Activated CD4-positive, alpha-beta T cell treated with anti-CD3 and anti-CD28 coated beads, Interleukin-2, amount 10 ng/mL, durations not matched to agents 24 days and 14 days (primary cell): ENCODE measurements around the gene SLC12A3. TPM values are rescaled to one million over a fixed set of nuclear protein-coding genes. Genes with fewer than 3 reads are reported as not detected.

Experiments
- DNase-seq: peaks from one replicate; pipeline ENCODE4 v3.0.0; 2022
- H3K27ac Mint-ChIP-seq: one replicate; pipeline ENCODE4 v1.8.0; 2022; ENCODE audit warnings: mild to moderate bottlenecking, mixed read lengths
- H3K27me3 Mint-ChIP-seq: one replicate; pipeline ENCODE4 v1.8.0; 2022; ENCODE audit warnings: mixed read lengths
- H3K36me3 Mint-ChIP-seq: one replicate; pipeline ENCODE4 v1.8.0; 2022; ENCODE audit warnings: low read depth, mild to moderate bottlenecking, mixed read lengths
- H3K4me1 Mint-ChIP-seq: one replicate; pipeline ENCODE4 v1.8.0; 2021; ENCODE audit warnings: mixed read lengths
- H3K4me3 Mint-ChIP-seq: one replicate; pipeline ENCODE4 v1.8.0; 2022; ENCODE audit warnings: mild to moderate bottlenecking, moderate library complexity, mixed read lengths
- H3K9me3 Mint-ChIP-seq: one replicate; pipeline ENCODE4 v1.8.0; 2021; ENCODE audit warnings: mixed read lengths
- intact Hi-C: fragments of 100-400 bp; cut with micrococcal nuclease; formaldehyde crosslinking; loops from one replicate; pipeline ENCODE4 v1.15.1; 2023
- total RNA-seq: library from RNA; stranded (reverse); gene quantifications from 2 replicates; pipeline ENCODE4 v1.2.3, GENCODE V29; 2022

Gene SLC12A3
- total RNA-seq, 1 donor from 2014 or later = not detected

DNA sequence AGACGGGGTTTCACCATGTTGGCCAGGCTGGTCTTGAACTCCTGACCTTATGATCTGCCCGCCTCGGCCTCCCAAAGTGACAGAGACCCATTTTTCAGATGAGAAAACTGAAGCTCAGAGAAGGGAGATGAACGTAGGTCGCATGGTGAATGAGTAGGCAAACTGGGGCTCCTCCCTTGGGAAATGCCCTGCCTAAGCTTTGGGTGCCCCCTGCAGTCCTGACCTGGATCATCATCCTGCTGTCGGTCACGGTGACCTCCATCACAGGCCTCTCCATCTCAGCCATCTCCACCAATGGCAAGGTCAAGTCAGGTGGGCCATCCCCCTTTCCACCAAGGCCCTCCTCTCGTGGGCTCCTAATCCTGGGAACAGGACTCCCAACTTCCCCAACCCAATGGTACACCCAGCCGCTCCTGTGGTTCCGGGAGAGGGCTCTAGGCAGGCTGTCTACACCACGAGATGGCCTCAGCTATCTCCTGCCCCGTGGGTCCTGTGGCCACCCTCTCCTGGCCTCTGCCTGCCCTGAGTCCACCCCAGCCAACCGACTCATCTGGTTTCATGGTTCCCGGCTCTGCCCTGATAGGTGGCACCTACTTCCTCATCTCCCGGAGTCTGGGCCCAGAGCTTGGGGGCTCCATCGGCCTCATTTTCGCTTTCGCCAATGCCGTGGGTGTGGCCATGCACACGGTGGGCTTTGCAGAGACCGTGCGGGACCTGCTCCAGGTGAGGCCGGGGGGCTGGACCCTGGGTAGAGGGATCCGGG, 4.7 kb downstream of the SLC12A3 start:
- no peak overlapping the region for H3K27ac Mint-ChIP-seq
- H3K4me3 Mint-ChIP-seq = no peak overlapping the region
- peaks cover 7% of the 10 kb centered on the region for H3K4me1 Mint-ChIP-seq
- DNase-seq = peak; percentile 78
- H3K36me3 Mint-ChIP-seq = no peaks in the 10 kb centered on the region
- H3K27me3 Mint-ChIP-seq = no peaks in the 10 kb centered on the region
- no peaks in the 10 kb centered on the region for H3K9me3 Mint-ChIP-seq
- intact Hi-C loops = loop anchor here (10.0 kb wide), 1 partner anchor 295 kb away; no protein-coding TSS in a partner anchor

DNA sequence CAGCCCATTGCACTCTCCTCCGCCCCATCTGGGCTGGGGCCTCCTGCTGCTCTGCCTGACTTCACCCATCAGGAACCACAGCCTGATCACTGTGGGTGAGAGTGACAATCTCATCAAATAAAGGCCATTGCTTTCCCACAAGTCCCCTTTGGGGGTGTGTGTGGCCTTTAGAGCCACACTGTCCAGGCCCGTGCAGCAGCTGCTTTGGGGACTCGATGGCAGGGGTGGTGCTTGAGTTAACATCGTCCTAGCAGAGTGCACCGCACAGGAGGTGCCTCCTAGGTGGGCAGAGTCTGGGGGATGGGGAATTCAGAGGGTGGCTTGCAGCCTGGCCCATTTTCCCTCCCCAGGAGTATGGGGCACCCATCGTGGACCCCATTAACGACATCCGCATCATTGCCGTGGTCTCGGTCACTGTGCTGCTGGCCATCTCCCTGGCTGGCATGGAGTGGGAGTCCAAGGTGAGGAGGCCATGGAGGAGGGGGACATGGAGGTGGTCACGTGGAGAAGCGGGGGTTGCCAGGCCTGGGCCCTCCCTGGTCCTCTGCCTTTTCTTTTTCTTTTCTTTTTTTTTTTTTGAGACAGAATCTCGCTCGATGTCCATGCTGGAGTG, 5.4 kb downstream of the SLC12A3 start:
- H3K36me3 Mint-ChIP-seq = no peaks in the 10 kb centered on the region
- no peak overlapping the region for H3K4me3 Mint-ChIP-seq
- no peak overlapping the region for H3K27ac Mint-ChIP-seq
- H3K27me3 Mint-ChIP-seq = no peaks in the 10 kb centered on the region
- DNase-seq = no peak
- intact Hi-C loops = no loop called here
- no peaks in the 10 kb centered on the region for H3K9me3 Mint-ChIP-seq
- H3K4me1 Mint-ChIP-seq = peaks cover 7% of the 10 kb centered on the region

DNA sequence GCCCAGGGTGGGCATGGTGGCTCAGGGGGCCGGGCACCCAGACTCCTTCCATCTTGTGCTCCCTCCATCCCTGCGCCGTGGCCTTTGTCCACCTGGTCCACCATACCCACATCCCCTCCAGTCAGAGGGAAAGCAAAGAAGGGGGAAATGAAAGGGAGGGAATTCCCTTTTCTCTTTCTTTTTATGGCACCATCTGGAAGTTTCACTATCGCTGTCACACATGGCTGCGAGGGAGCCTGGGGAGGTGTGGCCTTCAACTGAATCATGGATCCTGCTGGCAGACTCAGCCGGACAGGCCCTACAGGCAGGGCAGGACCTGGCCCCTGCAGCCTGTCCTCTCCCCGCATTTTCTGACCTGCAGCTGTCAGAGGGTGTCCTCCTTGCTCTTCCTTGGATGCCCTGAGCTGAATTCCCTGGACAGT, 6.2 kb downstream of the SLC12A3 start:
- H3K27ac Mint-ChIP-seq = no peak overlapping the region
- no peak overlapping the region for H3K4me3 Mint-ChIP-seq
- H3K36me3 Mint-ChIP-seq = no peaks in the 10 kb centered on the region
- intact Hi-C loops = no loop called here
- no peaks in the 10 kb centered on the region for H3K9me3 Mint-ChIP-seq
- no peaks in the 10 kb centered on the region for H3K27me3 Mint-ChIP-seq
- DNase-seq = no peak
- peaks cover 7% of the 10 kb centered on the region for H3K4me1 Mint-ChIP-seq

DNA sequence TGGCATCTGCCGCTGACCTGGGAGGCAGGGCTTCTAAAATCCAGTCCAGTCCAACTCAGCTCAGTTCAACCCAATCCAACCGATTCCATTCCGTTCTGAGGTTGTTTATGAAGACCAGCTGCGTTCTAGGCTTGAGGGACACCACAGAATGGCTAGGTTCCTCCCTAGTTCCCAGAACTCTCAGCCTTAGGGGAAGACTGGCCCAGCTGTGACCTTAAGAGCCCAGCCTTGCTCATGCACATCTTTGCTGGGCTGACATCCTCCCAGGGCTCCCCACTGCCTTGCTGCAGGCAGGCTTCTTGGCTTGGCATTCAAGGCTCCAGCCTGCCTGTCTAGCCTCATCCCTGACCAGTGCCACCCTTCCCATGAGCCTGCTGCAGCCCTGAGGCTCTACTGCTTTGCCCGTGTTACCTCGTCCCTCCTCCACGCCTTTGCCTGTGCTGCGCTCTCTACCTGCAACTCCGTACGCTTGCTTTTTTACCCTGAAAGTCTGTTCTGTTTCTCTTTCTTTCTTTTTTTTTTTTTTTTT, 7.9 kb downstream of the SLC12A3 start:
- Mint-ChIP-seq H3K27me3 (no peaks in the 10 kb centered on the region), H3K4me3 (no peak overlapping the region), H3K27ac (no peak overlapping the region), H3K4me1 (peaks cover 2% of the 10 kb centered on the region), H3K9me3 (no peaks in the 10 kb centered on the region), H3K36me3 (no peaks in the 10 kb centered on the region)
- intact Hi-C loops = no loop called here
- DNase-seq = no peak

DNA sequence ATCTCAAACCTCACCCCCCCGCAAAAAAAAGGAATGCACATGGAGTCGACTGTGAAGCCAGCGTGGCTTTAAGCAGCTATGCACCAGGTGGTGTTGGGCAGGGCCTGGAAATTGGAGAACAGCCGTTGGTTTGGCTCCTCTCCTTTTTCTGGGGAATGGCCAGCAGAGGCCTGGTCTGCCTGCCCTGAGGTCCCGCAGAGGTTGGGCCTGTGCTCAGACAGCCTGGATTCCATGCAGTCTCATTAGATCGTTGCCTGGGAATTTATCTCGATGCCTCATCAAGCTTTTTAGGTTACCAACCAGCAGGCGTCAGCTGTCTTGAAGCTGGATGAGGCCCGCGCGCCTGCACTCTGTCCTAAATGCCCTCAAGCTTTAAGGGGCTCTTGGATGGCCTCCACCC, 9.8 kb downstream of the SLC12A3 start:
- H3K36me3 Mint-ChIP-seq = no peaks in the 10 kb centered on the region
- peaks cover 1% of the 10 kb centered on the region for H3K4me1 Mint-ChIP-seq
- DNase-seq = no peak
- H3K4me3 Mint-ChIP-seq = no peak overlapping the region
- H3K27ac Mint-ChIP-seq = no peak overlapping the region
- intact Hi-C loops = no loop called here
- H3K27me3 Mint-ChIP-seq = no peaks in the 10 kb centered on the region
- H3K9me3 Mint-ChIP-seq = no peaks in the 10 kb centered on the region

DNA sequence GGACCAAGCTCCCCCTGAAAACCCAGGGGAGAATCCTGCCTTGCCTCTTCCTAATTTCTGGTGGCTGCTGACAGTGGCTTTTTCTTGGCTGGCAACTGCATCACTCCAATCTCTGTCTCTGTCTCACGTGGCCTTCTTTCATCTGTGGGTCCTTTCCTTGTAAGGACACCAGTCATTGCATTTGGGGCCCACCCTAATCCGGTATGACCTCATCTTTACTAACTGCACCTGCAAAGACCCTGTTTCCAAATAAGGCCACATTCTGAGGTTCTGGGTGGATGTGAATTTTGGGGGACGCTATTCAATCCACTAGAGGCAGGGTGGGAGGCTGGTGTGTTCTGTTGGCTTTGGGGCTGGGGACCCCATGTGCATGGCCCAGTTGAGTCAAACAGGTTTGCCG, 11.0 kb downstream of the SLC12A3 start:
- intact Hi-C loops = no loop called here
- no peaks in the 10 kb centered on the region for H3K9me3 Mint-ChIP-seq
- H3K4me1 Mint-ChIP-seq = no peaks in the 10 kb centered on the region
- no peaks in the 10 kb centered on the region for H3K27me3 Mint-ChIP-seq
- no peak overlapping the region for H3K27ac Mint-ChIP-seq
- no peak for DNase-seq
- H3K36me3 Mint-ChIP-seq = no peaks in the 10 kb centered on the region
- no peak overlapping the region for H3K4me3 Mint-ChIP-seq

DNA sequence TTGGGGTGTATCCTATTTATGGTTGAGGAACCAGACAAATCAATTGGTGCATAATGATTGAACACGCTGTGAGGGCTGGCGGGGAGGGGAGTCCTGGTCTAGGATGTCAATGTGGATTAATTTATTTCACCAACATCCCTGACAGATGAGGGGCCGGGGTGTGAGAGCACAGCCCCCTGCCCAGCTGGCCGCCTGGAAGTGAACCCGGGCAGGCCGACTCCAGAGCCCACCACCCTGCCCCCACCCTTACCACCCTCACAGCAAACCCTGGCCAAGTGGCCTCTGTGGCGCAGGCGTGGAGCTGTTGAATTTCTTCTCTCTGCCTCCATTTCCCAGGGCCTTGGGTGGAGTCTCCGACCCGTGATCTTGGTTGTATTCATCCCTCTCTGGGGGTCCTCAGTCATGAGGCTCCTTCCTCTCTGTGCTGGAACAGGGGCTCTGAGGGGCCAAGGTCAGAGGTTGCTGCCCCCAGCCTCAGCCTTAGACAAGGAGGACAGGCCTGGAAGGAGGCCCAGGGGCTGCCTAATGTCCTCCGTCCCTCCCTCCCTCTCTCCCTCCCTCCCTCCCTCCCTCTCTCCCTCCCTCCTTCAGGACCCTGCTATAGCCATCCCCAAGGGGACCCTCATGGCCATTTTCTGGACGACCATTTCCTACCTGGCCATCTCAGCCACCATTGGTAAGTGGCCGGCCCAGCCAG, 12.6 kb downstream of the SLC12A3 start:
- Mint-ChIP-seq H3K4me1 (no peaks in the 10 kb centered on the region), H3K27me3 (no peaks in the 10 kb centered on the region), H3K4me3 (no peak overlapping the region), H3K36me3 (no peaks in the 10 kb centered on the region), H3K9me3 (no peaks in the 10 kb centered on the region), H3K27ac (no peak overlapping the region)
- intact Hi-C loops = no loop called here
- no peak for DNase-seq

DNA sequence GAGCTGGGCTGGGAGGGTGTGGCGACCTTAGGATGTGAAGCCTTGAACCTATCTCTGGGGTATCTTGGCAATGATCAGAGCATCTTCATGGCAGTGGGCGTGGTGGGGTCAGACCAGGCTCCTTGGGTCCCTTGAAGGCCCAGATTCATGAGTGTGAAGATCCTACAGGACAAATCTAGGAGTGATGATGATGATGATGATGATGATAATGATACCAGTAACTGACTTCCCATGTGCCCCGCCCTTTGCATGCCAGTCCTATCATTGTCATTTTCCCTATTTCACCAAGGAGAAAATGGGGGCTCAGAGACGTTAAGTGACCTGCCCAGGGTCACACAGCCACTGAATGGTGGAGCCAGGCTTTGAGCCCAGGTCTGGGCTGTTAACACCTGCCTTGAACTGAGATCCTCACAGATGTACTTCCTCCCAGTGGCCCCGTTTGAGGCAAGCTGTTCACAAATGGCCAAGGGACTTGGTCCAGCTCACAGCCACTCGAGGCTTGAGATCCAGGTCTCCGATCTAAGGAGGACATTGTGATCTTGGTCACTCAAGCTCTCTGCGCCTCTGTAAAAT, 13.4 kb downstream of the SLC12A3 start:
- DNase-seq = no peak
- H3K4me3 Mint-ChIP-seq = no peak overlapping the region
- no peaks in the 10 kb centered on the region for H3K9me3 Mint-ChIP-seq
- H3K27me3 Mint-ChIP-seq = no peaks in the 10 kb centered on the region
- H3K4me1 Mint-ChIP-seq = no peaks in the 10 kb centered on the region
- intact Hi-C loops = no loop called here
- H3K36me3 Mint-ChIP-seq = no peaks in the 10 kb centered on the region
- H3K27ac Mint-ChIP-seq = no peak overlapping the region

DNA sequence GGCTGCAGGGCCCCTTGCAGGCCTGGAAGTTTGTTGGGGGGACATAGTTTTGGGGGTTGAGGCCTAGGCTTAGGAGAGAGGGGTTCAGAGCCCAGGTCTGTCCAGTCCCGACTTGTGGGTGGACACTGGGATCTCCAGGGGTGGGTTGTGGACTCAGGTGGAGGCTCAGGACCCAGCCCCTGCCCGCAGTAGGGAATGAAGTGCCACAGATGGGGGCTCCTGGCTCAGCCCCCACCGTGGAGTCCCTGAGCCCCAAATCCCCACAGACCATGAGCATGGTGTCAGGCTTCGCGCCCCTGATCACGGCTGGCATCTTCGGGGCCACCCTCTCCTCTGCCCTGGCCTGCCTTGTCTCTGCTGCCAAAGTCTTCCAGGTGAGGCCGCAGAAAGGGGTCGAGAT, 14.3 kb downstream of the SLC12A3 start:
- H3K27ac Mint-ChIP-seq = no peak overlapping the region
- intact Hi-C loops = no loop called here
- no peaks in the 10 kb centered on the region for H3K4me1 Mint-ChIP-seq
- H3K9me3 Mint-ChIP-seq = no peaks in the 10 kb centered on the region
- no peaks in the 10 kb centered on the region for H3K27me3 Mint-ChIP-seq
- no peak overlapping the region for H3K4me3 Mint-ChIP-seq
- H3K36me3 Mint-ChIP-seq = no peaks in the 10 kb centered on the region
- DNase-seq = no peak

DNA sequence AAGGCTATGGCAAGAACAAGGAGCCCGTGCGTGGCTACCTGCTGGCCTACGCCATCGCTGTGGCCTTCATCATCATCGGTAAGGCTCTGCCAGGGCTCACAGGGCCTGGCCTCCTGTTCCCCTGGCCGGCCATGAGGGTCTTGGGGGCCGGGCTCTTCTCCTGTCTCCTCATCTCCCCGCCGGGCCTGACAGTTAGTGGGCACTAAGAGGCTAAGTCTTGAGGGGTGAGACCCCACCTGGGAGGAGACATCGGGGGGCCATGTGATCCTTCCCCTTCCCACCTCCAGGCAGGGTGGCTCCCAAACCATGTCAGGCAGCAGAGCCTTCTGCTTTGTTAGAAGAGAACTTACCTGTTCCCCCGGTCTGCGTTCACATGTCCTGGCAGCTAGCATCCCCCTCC, 15.2 kb downstream of the SLC12A3 start:
- Mint-ChIP-seq H3K27ac (no peak overlapping the region), H3K4me3 (no peak overlapping the region), H3K4me1 (no peaks in the 10 kb centered on the region), H3K27me3 (no peaks in the 10 kb centered on the region), H3K9me3 (no peaks in the 10 kb centered on the region), H3K36me3 (no peaks in the 10 kb centered on the region)
- intact Hi-C loops = no loop called here
- no peak for DNase-seq

DNA sequence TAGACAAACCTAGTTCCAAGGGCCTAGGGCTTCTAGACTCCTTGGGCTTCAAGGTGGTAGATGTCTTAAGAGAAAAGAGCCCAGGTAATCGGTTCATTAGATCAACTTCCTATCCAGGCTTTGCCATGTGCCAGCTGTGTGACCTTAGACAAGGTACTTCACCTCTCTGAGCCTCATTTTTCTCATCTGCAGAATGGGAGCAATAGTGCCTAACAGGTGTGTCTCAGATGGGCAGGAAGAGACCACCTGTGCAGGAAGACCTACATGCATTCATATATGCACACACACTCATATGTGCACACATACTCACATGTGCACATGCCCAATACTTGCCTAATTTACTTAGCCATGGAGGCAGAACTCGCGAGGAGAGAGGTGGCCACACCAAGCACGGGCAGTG, 15.7 kb downstream of the SLC12A3 start:
- Mint-ChIP-seq H3K27ac (no peak overlapping the region), H3K27me3 (no peaks in the 10 kb centered on the region), H3K9me3 (no peaks in the 10 kb centered on the region), H3K4me1 (no peaks in the 10 kb centered on the region), H3K4me3 (no peak overlapping the region), H3K36me3 (no peaks in the 10 kb centered on the region)
- intact Hi-C loops = no loop called here
- DNase-seq = no peak

DNA sequence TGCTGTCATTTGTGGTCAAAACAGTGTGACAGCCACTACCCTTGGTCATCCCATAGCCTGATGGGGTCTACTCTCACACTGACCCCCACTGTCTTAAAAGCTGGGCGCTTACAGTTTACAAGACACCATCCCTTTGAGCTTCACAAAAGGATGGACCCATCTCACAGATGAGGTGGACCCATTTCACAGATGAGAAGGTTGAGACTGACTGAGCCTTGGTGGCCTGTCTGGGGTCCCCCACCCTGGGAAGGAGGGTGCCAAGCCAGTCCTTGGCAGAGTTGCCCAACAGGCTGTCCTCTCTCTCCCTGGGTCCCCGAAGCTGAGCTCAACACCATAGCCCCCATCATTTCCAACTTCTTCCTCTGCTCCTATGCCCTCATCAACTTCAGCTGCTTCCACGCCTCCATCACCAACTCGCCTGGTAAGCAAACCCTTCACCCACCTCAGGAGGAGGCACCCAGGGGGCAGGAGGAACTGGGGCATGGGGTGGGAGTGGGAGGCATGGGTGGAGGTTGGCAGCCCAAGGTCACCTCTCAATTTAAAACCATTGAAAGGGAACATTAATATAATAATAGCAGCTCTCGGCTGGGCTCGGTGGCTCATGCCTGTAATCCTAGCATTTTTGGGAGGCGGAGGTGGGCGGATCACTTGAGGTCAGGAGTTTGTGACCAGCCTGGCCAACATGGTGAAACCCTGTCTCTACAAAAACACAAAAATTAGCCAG, 17.2 kb downstream of the SLC12A3 start:
- Mint-ChIP-seq H3K4me1 (no peaks in the 10 kb centered on the region), H3K36me3 (no peaks in the 10 kb centered on the region), H3K27me3 (no peaks in the 10 kb centered on the region), H3K27ac (no peak overlapping the region), H3K9me3 (no peaks in the 10 kb centered on the region), H3K4me3 (no peak overlapping the region)
- intact Hi-C loops = no loop called here
- no peak for DNase-seq

DNA sequence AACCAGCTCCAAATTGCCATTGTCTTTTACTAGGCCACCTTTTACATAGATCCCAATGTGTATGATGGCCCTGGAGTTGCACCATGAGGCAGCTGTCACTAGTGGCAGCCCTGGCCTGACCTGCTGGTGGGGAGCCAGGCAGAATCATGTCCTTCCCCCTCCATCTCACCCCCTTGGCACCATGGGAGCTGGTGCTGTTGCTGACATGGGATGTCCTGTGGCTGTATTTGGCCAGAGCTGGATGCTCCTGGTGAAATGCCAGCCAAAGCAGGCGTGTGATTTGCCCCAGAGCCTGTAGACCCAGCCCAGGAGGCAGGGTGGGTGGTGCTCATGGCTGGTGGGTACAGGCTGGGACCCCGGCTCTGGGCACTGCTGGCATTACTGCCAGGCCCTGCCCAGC, 18.6 kb downstream of the SLC12A3 start:
- Mint-ChIP-seq H3K4me1 (no peaks in the 10 kb centered on the region), H3K36me3 (no peaks in the 10 kb centered on the region), H3K27ac (no peak overlapping the region), H3K4me3 (no peak overlapping the region), H3K9me3 (no peaks in the 10 kb centered on the region), H3K27me3 (no peaks in the 10 kb centered on the region)
- intact Hi-C loops = no loop called here
- no peak for DNase-seq
